GM12874 (cell line): ENCODE results near the gene MAD1L1.

Experiments used
- CTCF ChIP-seq: IDR thresholded peaks from 2 replicates; pipeline ENCODE4 v1.5.1; 2011; ENCODE audit warnings: low read depth, mild to moderate bottlenecking, control low read depth, low read length, moderate library complexity; ENCODE audit not compliant: insufficient read depth

Gene MAD1L1

GRCh38 chr7:2191016-2191415 lies 41.7 kb downstream of the MAD1L1 start:
- TF ChIP-seq CTCF = no peak

GRCh38 chr7:2190531-2190930 lies 42.2 kb downstream of the MAD1L1 start:
- TF ChIP-seq CTCF = no peak

GRCh38 chr7:2186166-2186565 lies 46.6 kb downstream of the MAD1L1 start:
- no peak for TF ChIP-seq CTCF

GRCh38 chr7:2185715-2186114 lies 47.0 kb downstream of the MAD1L1 start:
- no peak for TF ChIP-seq CTCF

- no peak for TF ChIP-seq CTCF
These were observed 50.3 kb downstream of the MAD1L1 start for GRCh38 chr7:2182461-2182860.

GRCh38 chr7:2181077-2181854 lies 51.5 kb downstream of the MAD1L1 start:
- TF ChIP-seq CTCF = no peak

GRCh38 chr7:2180081-2180480 lies 52.7 kb downstream of the MAD1L1 start:
- no peak for TF ChIP-seq CTCF
